GM12891 (cell line): Measurements from ENCODE around the gene STARD13.

Source experiments
- DNase-seq: peaks from one replicate; pipeline ENCODE4 v3.0.0; 2011; ENCODE audit warnings: low spot score; ENCODE audit not compliant: insufficient read length
- FAIRE-seq: peaks from 2 replicates; lab custom pipeline; 2011; peaks lifted over from hg19 to GRCh38; lab: Jason Lieb, UNC
- PAX5 ChIP-seq: IDR thresholded peaks from 2 replicates; pipeline ENCODE4 v1.6.1; 2011; ENCODE audit warnings: low read length, moderate library complexity, mild to moderate bottlenecking; ENCODE audit not compliant: insufficient read depth, severe bottlenecking
- POLR2A ChIP-seq: IDR thresholded peaks from 2 replicates; pipeline ENCODE4 v1.6.1; 2011; ENCODE audit warnings: low read depth, low read length, control low read depth
- POLR2AphosphoS5 ChIP-seq: IDR thresholded peaks from 2 replicates; pipeline ENCODE4 v1.6.1; 2011; ENCODE audit warnings: low read depth, low read length, control low read depth
- POU2F2 ChIP-seq: IDR thresholded peaks from 2 replicates; pipeline ENCODE4 v1.6.1; 2011; ENCODE audit warnings: low read depth, mild to moderate bottlenecking, control low read depth, low read length, moderate library complexity
- SPI1 ChIP-seq: IDR thresholded peaks from 2 replicates; pipeline ENCODE4 v1.6.1; 2011; ENCODE audit warnings: low read depth, low read length, control low read depth
- TAF1 ChIP-seq: IDR thresholded peaks from 2 replicates; pipeline ENCODE4 v1.6.1; 2011; ENCODE audit warnings: low read depth, low read length, control low read depth

STARD13 gene

GRCh38 chr13:33261387-33262061 is 24.0 kb downstream of the STARD13 start:
- TF ChIP-seq TAF1: no peak
- TF ChIP-seq SPI1: no peak
- TF ChIP-seq POLR2AphosphoS5: no peak
- TF ChIP-seq POU2F2: no peak
- no peak for TF ChIP-seq POLR2A
- no peak for TF ChIP-seq PAX5
- FAIRE-seq (no peak), DNase-seq (no peak)

GRCh38 chr13:33260168-33261098 is 25.1 kb downstream of the STARD13 start:
- FAIRE-seq: no peak
- DNase-seq: no peak
- TF ChIP-seq POLR2AphosphoS5 (no peak), TAF1 (no peak), SPI1 (no peak), POLR2A (no peak), POU2F2 (no peak), PAX5 (no peak)

- FAIRE-seq (no peak), DNase-seq (no peak)
- TF ChIP-seq PAX5: no peak
- no peak for TF ChIP-seq TAF1
Observed at GRCh38 chr13:33259296-33259695, 26.3 kb downstream of the STARD13 start.

- DNase-seq (no peak), FAIRE-seq (no peak)
- TF ChIP-seq TAF1 (no peak), POLR2AphosphoS5 (no peak), PAX5 (no peak), POU2F2 (no peak), POLR2A (no peak), SPI1 (no peak)
Observed at GRCh38 chr13:33258808-33259193, 26.8 kb downstream of the STARD13 start.

GRCh38 chr13:33257841-33258807 is 27.4 kb downstream of the STARD13 start:
- TF ChIP-seq POLR2AphosphoS5: no peak
- no peak for TF ChIP-seq POU2F2
- no peak for TF ChIP-seq POLR2A
- TF ChIP-seq SPI1: no peak
- no peak for TF ChIP-seq TAF1
- no peak for TF ChIP-seq PAX5
- FAIRE-seq (no peak), DNase-seq (no peak)

GRCh38 chr13:33256148-33256840 is 29.3 kb downstream of the STARD13 start:
- TF ChIP-seq POLR2AphosphoS5 (no peak), TAF1 (no peak), POU2F2 (no peak), SPI1 (no peak), PAX5 (no peak), POLR2A (no peak)
- no peak for DNase-seq

GRCh38 chr13:33252135-33252534 is 33.4 kb downstream of the STARD13 start:
- TF ChIP-seq POU2F2 (no peak), SPI1 (no peak), PAX5 (no peak), TAF1 (no peak), POLR2A (no peak), POLR2AphosphoS5 (no peak)
- DNase-seq (no peak), FAIRE-seq (no peak)

More at GRCh38 chr13:33256148-33256840, 29.3 kb downstream of the STARD13 start:
- FAIRE-seq: no peak

GRCh38 chr13:33251131-33251661 is 34.4 kb downstream of the STARD13 start:
- FAIRE-seq: peak; percentile 48

GRCh38 chr13:33250609-33251008 is 34.9 kb downstream of the STARD13 start:
- no peak for FAIRE-seq
- DNase-seq: no peak
- TF ChIP-seq SPI1 (no peak), POU2F2 (no peak), POLR2A (no peak), TAF1 (no peak), PAX5 (no peak), POLR2AphosphoS5 (no peak)

More at GRCh38 chr13:33251131-33251661, 34.4 kb downstream of the STARD13 start:
- TF ChIP-seq POU2F2: no peak
- peak; percentile 98 for TF ChIP-seq SPI1
- no peak for TF ChIP-seq POLR2AphosphoS5
- DNase-seq: no peak
